Keratinocyte (primary cell): ENCODE measurements around the gene IPO11.

Source experiments
- EZH2 ChIP-seq: IDR thresholded peaks from one replicate; pipeline ENCODE4 v1.6.1; 2012; ENCODE audit warnings: inconsistent platforms, mild to moderate bottlenecking, low read length, moderate library complexity
- TF ChIP-seq, protein P1 (sequence below), 3 experiments: IDR thresholded peaks in 1 of 3; conservative IDR thresholded peaks in 1 of 3; optimal IDR thresholded peaks in 1 of 3; 2 replicates in 2 of 3; 3 replicates in 1 of 3; pipeline versions ENCODE3 to v1.5.1; 2011; ENCODE audit warnings: low read length in 3 of 3, mild to moderate bottlenecking in 3 of 3, moderate library complexity in 2 of 3, control low read depth in 1 of 3, inconsistent platforms in 1 of 3; ENCODE audit not compliant: insufficient read depth in 2 of 3; ENCODE audit errors: extremely low read depth in 1 of 3

DNA sequence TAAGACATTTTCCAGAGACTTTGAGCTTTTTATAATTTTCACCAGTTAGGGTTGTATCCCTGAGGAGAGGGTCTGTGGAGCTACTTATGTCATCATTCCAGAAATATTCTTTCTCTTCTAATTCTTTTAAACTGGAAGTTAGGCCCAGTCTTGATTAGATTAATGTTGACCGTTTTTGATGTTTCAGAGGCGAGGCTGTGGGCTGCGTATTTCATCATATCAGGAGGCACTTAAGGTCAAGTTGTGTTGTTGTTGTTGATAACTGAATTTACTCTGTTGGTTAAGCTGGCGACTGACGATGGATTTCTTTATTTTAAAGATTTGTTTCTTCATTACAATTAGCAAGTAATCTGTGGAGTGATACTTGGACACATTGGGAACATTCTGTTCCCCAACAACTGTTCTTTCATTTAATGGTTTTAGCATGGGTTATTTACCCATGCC lies 20.1 kb downstream of the IPO11 start:
- TF ChIP-seq, protein P1, sequence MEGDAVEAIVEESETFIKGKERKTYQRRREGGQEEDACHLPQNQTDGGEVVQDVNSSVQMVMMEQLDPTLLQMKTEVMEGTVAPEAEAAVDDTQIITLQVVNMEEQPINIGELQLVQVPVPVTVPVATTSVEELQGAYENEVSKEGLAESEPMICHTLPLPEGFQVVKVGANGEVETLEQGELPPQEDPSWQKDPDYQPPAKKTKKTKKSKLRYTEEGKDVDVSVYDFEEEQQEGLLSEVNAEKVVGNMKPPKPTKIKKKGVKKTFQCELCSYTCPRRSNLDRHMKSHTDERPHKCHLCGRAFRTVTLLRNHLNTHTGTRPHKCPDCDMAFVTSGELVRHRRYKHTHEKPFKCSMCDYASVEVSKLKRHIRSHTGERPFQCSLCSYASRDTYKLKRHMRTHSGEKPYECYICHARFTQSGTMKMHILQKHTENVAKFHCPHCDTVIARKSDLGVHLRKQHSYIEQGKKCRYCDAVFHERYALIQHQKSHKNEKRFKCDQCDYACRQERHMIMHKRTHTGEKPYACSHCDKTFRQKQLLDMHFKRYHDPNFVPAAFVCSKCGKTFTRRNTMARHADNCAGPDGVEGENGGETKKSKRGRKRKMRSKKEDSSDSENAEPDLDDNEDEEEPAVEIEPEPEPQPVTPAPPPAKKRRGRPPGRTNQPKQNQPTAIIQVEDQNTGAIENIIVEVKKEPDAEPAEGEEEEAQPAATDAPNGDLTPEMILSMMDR (optimal IDR thresholded peaks at IDR 0.05 in 1 of 3, IDR thresholded peaks at IDR 0.05 in 1 of 3, conservative IDR thresholded peaks at IDR 0.05 in 1 of 3; ENCODE audit: extremely low read depth in 1 of 3, insufficient read depth in 2 of 3, low read length in 3 of 3), result no peak
- TF ChIP-seq EZH2, result no peak
